CD14-positive monocyte (primary cell): Measurements from ENCODE around the gene SAMD15. TPM values are rescaled to one million over a fixed set of nuclear protein-coding genes. Genes with fewer than 3 reads are reported as not detected.

Experiments used
- DNase-seq, 3 donors: peaks; one replicate each; pipeline ENCODE4 v3.0.0-alpha.2; 2011 to 2022
- H2AFZ ChIP-seq: 2 replicates; pipeline ENCODE4 v1.6.0; 2012; ENCODE audit warnings: mild to moderate bottlenecking, low read depth, low read length, inconsistent platforms; ENCODE audit not compliant: insufficient read depth, poor library complexity, severe bottlenecking
- H3K27ac ChIP-seq, 2 donors: 1 replicate in 1 of 2; 2 replicates in 1 of 2; pipeline ENCODE4 v1.5.1; 2012 to 2013; ENCODE audit warnings: low read length in 2 of 2, control low read depth in 1 of 2, inconsistent platforms in 1 of 2, low read depth in 1 of 2, mild to moderate bottlenecking in 1 of 2
- H3K27me3 ChIP-seq, 2 donors: one replicate each; pipeline versions ENCODE4 v1.6.0 to v1.6.1; 2011 to 2013; ENCODE audit warnings: low read length in 2 of 2; ENCODE audit not compliant: control insufficient read depth in 2 of 2, insufficient read depth in 2 of 2
- H3K36me3 ChIP-seq, 2 donors: replicated peaks in 1 of 2; 1 replicate in 1 of 2; 2 replicates in 1 of 2; pipeline versions ENCODE4 v1.5.1 to v1.6.1; 2012 to 2013; ENCODE audit warnings: low read length in 2 of 2, control low read depth in 1 of 2, inconsistent platforms in 1 of 2, mild to moderate bottlenecking in 1 of 2; ENCODE audit not compliant: insufficient read depth in 2 of 2, control insufficient read depth in 1 of 2
- H3K4me1 ChIP-seq, 2 donors: 1 replicate in 1 of 2; 2 replicates in 1 of 2; pipeline versions ENCODE4 v1.5.1 to v1.6.1; 2012 to 2013; ENCODE audit warnings: low read length in 2 of 2, control low read depth in 1 of 2, inconsistent platforms in 1 of 2, mild to moderate bottlenecking in 1 of 2, moderate library complexity in 1 of 2; ENCODE audit not compliant: insufficient read depth in 2 of 2, control insufficient read depth in 1 of 2
- H3K4me2 ChIP-seq: replicated peaks from 2 replicates; pipeline ENCODE3; 2012; ENCODE audit warnings: low read length, moderate library complexity, mild to moderate bottlenecking; ENCODE audit not compliant: poor library complexity, severe bottlenecking; ENCODE audit errors: extremely low read depth
- H3K4me3 ChIP-seq, 3 experiments: fragments of 200-600 bp in 1 of 3; sonication (generic) in 1 of 3; replicated peaks in 1 of 3; 1 replicate in 2 of 3; 2 replicates in 1 of 3; pipeline ENCODE4 v1.5.1; 2011 to 2013; ENCODE audit warnings: low read length in 3 of 3, mild to moderate bottlenecking in 3 of 3, control low read depth in 2 of 3, low read depth in 2 of 3, inconsistent platforms in 1 of 3, moderate library complexity in 1 of 3
- H3K79me2 ChIP-seq: 2 replicates; pipeline ENCODE4 v1.6.0; 2012; ENCODE audit warnings: mild to moderate bottlenecking, control low read depth, inconsistent platforms, low read length, moderate library complexity; ENCODE audit not compliant: insufficient read depth
- H3K9ac ChIP-seq: 2 replicates; pipeline ENCODE4 v1.6.0; 2017; ENCODE audit warnings: low read length, mild to moderate bottlenecking; ENCODE audit not compliant: insufficient read depth, poor library complexity, severe bottlenecking
- H3K9me3 ChIP-seq, 2 donors: replicated peaks in 1 of 2; 1 replicate in 1 of 2; 2 replicates in 1 of 2; pipeline versions ENCODE4 v1.5.1 to v1.6.1; 2012 to 2013; ENCODE audit warnings: low read length in 2 of 2, control low read depth in 1 of 2; ENCODE audit not compliant: control insufficient read depth in 1 of 2, insufficient read depth in 1 of 2
- H4K20me1 ChIP-seq: 2 replicates; pipeline ENCODE4 v1.6.0; 2012; ENCODE audit warnings: mild to moderate bottlenecking, low read length, control low read depth, moderate library complexity; ENCODE audit not compliant: insufficient read depth
- H3K27ac Mint-ChIP-seq, 7 donors: one replicate each; pipeline ENCODE4 v1.8.0; 2020; ENCODE audit warnings: mild to moderate bottlenecking in 7 of 7, mixed read lengths in 7 of 7, moderate library complexity in 6 of 7, inconsistent platforms in 2 of 7
- H3K27me3 Mint-ChIP-seq, 3 donors: one replicate each; pipeline ENCODE4 v1.8.0; 2021 to 2022; ENCODE audit warnings: low read depth in 3 of 3, mild to moderate bottlenecking in 3 of 3, mixed read lengths in 3 of 3, moderate library complexity in 3 of 3, inconsistent platforms in 1 of 3
- H3K36me3 Mint-ChIP-seq, 2 donors: one replicate each; pipeline ENCODE4 v1.8.0; 2020; ENCODE audit warnings: mixed read lengths in 2 of 2, inconsistent platforms in 1 of 2, mild to moderate bottlenecking in 1 of 2
- H3K4me1 Mint-ChIP-seq: one replicate; pipeline ENCODE4 v1.8.0; 2020; ENCODE audit warnings: mild to moderate bottlenecking, mixed read lengths
- H3K4me3 Mint-ChIP-seq, 2 donors: one replicate each; pipeline ENCODE4 v1.8.0; 2020; ENCODE audit warnings: mild to moderate bottlenecking in 2 of 2, mixed read lengths in 2 of 2, moderate library complexity in 1 of 2
- H3K9me3 Mint-ChIP-seq, 7 donors: one replicate each; pipeline ENCODE4 v1.8.0; 2020 to 2022; ENCODE audit warnings: mixed read lengths in 7 of 7, mild to moderate bottlenecking in 6 of 7, moderate library complexity in 6 of 7, inconsistent platforms in 2 of 7
- CTCF ChIP-seq: fragments of 200-600 bp; IDR thresholded peaks from one replicate; pipeline ENCODE4 v1.8.0; 2022; ENCODE audit warnings: antibody characterized with exemption, mild to moderate bottlenecking
- WGBS: methylation state at CpG from one replicate; pipeline ENCODE4 v1.1.5; 2013; ENCODE audit warnings: missing lambda C conversion rate; ENCODE audit not compliant: insufficient coverage; 5-methylcytosine and 5-hydroxymethylcytosine counted together
- intact Hi-C, 2 donors: fragments of 100-400 bp; cut with micrococcal nuclease; formaldehyde crosslinking; loops; one replicate each; pipeline versions ENCODE4 v1.15.0 to v1.15.1; 2023
- polyA plus RNA-seq, 3 donors: library from polyadenylated mRNA; depleted of rRNA in 1 of 3; unstranded in 2 of 3; stranded (reverse) in 1 of 3; fragments of 300-500 nt in 2 of 3; fragments of >200 nt in 1 of 3; fragmentation: Illumina TruSeq in 2 of 3; gene quantifications; 1 replicate in 2 of 3; 2 replicates in 1 of 3; pipeline ENCODE4 v1.2.3, GENCODE V29; 2012 to 2021

The SAMD15 gene
- polyA plus RNA-seq, 3 donors = 0.08 to 0.65 TPM; not detected in 1

- no peaks in the 10 kb centered on the region for H3K27me3 ChIP-seq
- Mint-ChIP-seq H3K4me3 (no peak overlapping the region), H3K27ac (peak overlapping the region in 1 of 7 donors; percentile 53), H3K4me1 (peaks cover 28% of the 10 kb centered on the region), H3K27me3 (no peaks in the 10 kb centered on the region), H3K36me3 (peaks cover 65 to 70% of the 10 kb centered on the region in 2 donors), H3K9me3 (no peaks in the 10 kb centered on the region)
- H3K79me2 ChIP-seq = no peaks in the 10 kb centered on the region
- 97% methylated on average over 7 of the region's 10 CpGs for WGBS
- intact Hi-C loops = no loop called here
- no peak overlapping the region for H3K4me2 ChIP-seq
- peaks cover 21 to 24% of the 10 kb centered on the region in 2 donors for H3K4me1 ChIP-seq
- H3K27ac ChIP-seq = peak overlapping the region in 1 of 2 donors; percentile 27
- H4K20me1 ChIP-seq = no peaks in the 10 kb centered on the region
- H3K9me3 ChIP-seq = no peaks in the 10 kb centered on the region
- H2AFZ ChIP-seq = no peak overlapping the region
- H3K9ac ChIP-seq = no peak overlapping the region
- H3K36me3 ChIP-seq = peaks cover 47 to 63% of the 10 kb centered on the region in 2 donors
- no peak for DNase-seq
- no peak for TF ChIP-seq CTCF
- H3K4me3 ChIP-seq = no peak overlapping the region
Observed at GRCh38 chr14:77342726-77343397, 34.3 kb upstream of the SAMD15 start.

GRCh38 chr14:77343662-77344061, 33.5 kb upstream of the SAMD15 start:
- no peak for DNase-seq
- Mint-ChIP-seq H3K27ac (peak overlapping the region in 1 of 7 donors; percentile 27), H3K27me3 (no peaks in the 10 kb centered on the region), H3K4me1 (peaks cover 33% of the 10 kb centered on the region), H3K9me3 (no peaks in the 10 kb centered on the region), H3K4me3 (no peak overlapping the region), H3K36me3 (peaks cover 60 to 63% of the 10 kb centered on the region in 2 donors)
- H4K20me1 ChIP-seq = no peaks in the 10 kb centered on the region
- intact Hi-C loops = no loop called here
- peak overlapping the region in 1 of 2 donors; percentile 27 for H3K27ac ChIP-seq
- H3K79me2 ChIP-seq = peaks cover under 1% of the 10 kb centered on the region
- WGBS = 88% methylated on average over 2 of the region's 2 CpGs
- H3K4me3 ChIP-seq = no peak overlapping the region
- H3K27me3 ChIP-seq = no peaks in the 10 kb centered on the region
- H2AFZ ChIP-seq = no peak overlapping the region
- H3K36me3 ChIP-seq = peaks cover 44 to 56% of the 10 kb centered on the region in 2 donors
- no peak overlapping the region for H3K4me2 ChIP-seq
- H3K4me1 ChIP-seq = peaks cover 29 to 32% of the 10 kb centered on the region in 2 donors
- H3K9ac ChIP-seq = no peak overlapping the region
- no peak for TF ChIP-seq CTCF
- H3K9me3 ChIP-seq = no peaks in the 10 kb centered on the region
